Upper lobe of left lung (tissue), 4 donors: ENCODE data around the gene BNIP5.

Source experiments
- POLR2A ChIP-seq, 4 donors: fragments of 450-650 bp; IDR thresholded peaks; one replicate each; pipeline ENCODE4 v1.5.1; 2016 to 2017; ENCODE audit warnings: antibody characterized with exemption in 4 of 4, mild to moderate bottlenecking in 2 of 4
- TF ChIP-seq, protein P1 (sequence below), 6 experiments: fragments of 450-650 bp in 4 of 6; fragments of 200-600 bp in 2 of 6; sonication (generic) in 2 of 6; IDR thresholded peaks; one replicate each; pipeline ENCODE4 v1.5.1; 2016 to 2019; ENCODE audit warnings: antibody characterized with exemption in 6 of 6

DNA sequence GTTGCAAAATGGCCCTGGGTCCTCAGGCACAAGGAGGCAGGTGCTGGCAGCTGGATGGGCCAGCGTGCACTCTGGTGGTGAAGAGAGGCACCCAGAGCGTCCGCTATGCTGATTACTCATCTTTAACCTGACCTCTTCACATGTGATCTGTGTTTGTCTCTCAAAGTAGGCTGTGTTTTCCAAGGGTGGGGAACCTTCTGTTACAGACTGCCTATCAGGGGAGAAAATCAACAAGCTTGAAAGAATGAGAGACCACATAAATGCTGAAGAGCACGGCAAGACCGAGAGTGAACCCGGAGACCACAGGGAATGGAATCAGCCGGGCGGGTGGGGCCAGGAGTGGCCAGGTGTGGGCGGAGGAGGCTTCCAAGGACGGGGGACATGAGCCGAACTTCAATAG lies 16.2 kb downstream of the BNIP5 start:
- no peak for TF ChIP-seq POLR2A (IDR thresholded peaks at IDR 0.05)
- TF ChIP-seq, protein P1, sequence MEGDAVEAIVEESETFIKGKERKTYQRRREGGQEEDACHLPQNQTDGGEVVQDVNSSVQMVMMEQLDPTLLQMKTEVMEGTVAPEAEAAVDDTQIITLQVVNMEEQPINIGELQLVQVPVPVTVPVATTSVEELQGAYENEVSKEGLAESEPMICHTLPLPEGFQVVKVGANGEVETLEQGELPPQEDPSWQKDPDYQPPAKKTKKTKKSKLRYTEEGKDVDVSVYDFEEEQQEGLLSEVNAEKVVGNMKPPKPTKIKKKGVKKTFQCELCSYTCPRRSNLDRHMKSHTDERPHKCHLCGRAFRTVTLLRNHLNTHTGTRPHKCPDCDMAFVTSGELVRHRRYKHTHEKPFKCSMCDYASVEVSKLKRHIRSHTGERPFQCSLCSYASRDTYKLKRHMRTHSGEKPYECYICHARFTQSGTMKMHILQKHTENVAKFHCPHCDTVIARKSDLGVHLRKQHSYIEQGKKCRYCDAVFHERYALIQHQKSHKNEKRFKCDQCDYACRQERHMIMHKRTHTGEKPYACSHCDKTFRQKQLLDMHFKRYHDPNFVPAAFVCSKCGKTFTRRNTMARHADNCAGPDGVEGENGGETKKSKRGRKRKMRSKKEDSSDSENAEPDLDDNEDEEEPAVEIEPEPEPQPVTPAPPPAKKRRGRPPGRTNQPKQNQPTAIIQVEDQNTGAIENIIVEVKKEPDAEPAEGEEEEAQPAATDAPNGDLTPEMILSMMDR (IDR thresholded peaks at IDR 0.05): no peak
